OCI-LY7 (cell line): ENCODE measurements around the gene STON2.

Experiments used
- CTCF ChIP-seq: fragments of 200-600 bp; sonication (generic); conservative IDR thresholded peaks from 2 replicates; pipeline ENCODE4 v1.5.1; 2014; ENCODE audit warnings: mild to moderate bottlenecking, antibody characterized with exemption, low read length, moderate library complexity, mixed read lengths
- EZH2phosphoT487 ChIP-seq: fragments of 200-600 bp; sonication (generic); IDR thresholded peaks from 2 replicates; pipeline ENCODE4 v1.6.1; 2018; ENCODE audit warnings: low read depth, borderline replicate concordance, mild to moderate bottlenecking, mixed run types, antibody characterized with exemption, low read length, moderate library complexity, mixed read lengths

DNA sequence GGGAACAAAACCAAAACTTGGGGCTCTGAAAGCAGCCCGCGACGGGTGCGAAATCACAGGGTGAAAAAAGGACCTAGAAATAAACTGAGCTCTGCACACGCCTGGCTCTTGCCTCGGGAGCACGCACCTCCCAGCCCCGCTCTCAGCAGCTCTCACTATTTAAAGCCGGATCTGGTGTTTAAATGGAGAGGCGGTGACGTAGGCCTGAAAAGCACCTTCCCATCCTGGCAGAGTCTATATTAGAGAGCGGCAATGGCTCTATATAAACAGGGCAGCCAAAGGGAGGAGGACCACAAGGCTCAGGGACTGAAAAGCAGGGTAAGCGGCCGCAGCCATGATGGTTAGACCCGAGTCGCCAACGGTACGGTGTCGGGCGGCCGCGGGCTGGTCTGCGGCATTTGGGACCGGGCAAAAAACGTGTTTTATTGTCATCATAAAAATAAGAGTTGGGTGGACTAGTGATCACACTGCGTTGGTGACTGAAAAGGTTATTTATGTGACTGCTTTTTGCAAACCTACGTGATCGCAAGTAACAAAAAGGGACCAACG, 180.8 kb downstream of the STON2 start:
- TF ChIP-seq CTCF: no peak
- TF ChIP-seq EZH2phosphoT487: no peak
